OCI-LY7 (cell line): ENCODE data around the gene PCNX3. TPM values are rescaled to one million over a fixed set of nuclear protein-coding genes. Genes with fewer than 3 reads are reported as not detected.

Source experiments
- BruUV-seq: library from RNA; stranded (reverse); fragments of 400-500 nt; replicated peaks from 2 replicates; lab custom pipeline; 2021; lab: Mats Ljungman, UMichigan
- CTCF ChIA-PET: fragments of 300-600 bp; sonication (Branson Sonifier 250); formaldehyde crosslinking; loops from one replicate; lab custom pipeline; 2022; ENCODE audit warnings: antibody characterized with exemption; ENCODE audit not compliant: unreplicated experiment; lab: Charles Lee
- POLR2A ChIA-PET: fragments of 300-600 bp; sonication (Branson Sonifier 250); formaldehyde crosslinking; loops from one replicate; lab custom pipeline; 2022; ENCODE audit warnings: antibody characterized with exemption; lab: Charles Lee
- DNase-seq: peaks from one replicate; pipeline ENCODE4 v3.0.0-alpha.2; 2015; ENCODE audit warnings: low spot score
- H2AFZ ChIP-seq: fragments of 200-600 bp; sonication (generic), shearing (Covaris generic); 2 replicates; pipeline ENCODE4 v1.6.1; 2014; ENCODE audit warnings: mild to moderate bottlenecking, antibody characterized with exemption, low read length, moderate library complexity
- H3K27ac ChIP-seq: fragments of 200-600 bp; sonication (generic); 2 replicates; pipeline ENCODE4 v1.5.1; 2014; ENCODE audit warnings: mixed run types, low read depth, mild to moderate bottlenecking, moderate library complexity, low read length, inconsistent platforms; ENCODE audit not compliant: poor library complexity, severe bottlenecking
- H3K36me3 ChIP-seq: fragments of 200-600 bp; sonication (generic); 2 replicates; pipeline ENCODE4 v1.6.1; 2014; ENCODE audit warnings: mild to moderate bottlenecking, antibody characterized with exemption, low read length, moderate library complexity, mixed read lengths; ENCODE audit not compliant: insufficient read depth
- H3K4me1 ChIP-seq: fragments of 200-600 bp; sonication (generic); 2 replicates; pipeline ENCODE4 v1.5.1; 2014; ENCODE audit warnings: mild to moderate bottlenecking, low read length; ENCODE audit not compliant: insufficient read depth, poor library complexity, severe bottlenecking
- H3K4me2 ChIP-seq: fragments of 200-600 bp; sonication (generic); 2 replicates; pipeline ENCODE4 v1.6.1; 2014; ENCODE audit warnings: mild to moderate bottlenecking, low read length
- H3K4me3 ChIP-seq: fragments of 200-600 bp; sonication (generic); 2 replicates; pipeline ENCODE4 v1.5.1; 2014; ENCODE audit warnings: mild to moderate bottlenecking, low read depth, low read length; ENCODE audit not compliant: poor library complexity, severe bottlenecking
- H3K79me2 ChIP-seq: fragments of 200-600 bp; sonication (generic); 2 replicates; pipeline ENCODE4 v1.6.1; 2016; ENCODE audit warnings: low read depth, mild to moderate bottlenecking, low read length, moderate library complexity, mixed read lengths; ENCODE audit not compliant: insufficient read depth
- H3K9me2 ChIP-seq: fragments of 200-600 bp; sonication (generic); 2 replicates; pipeline ENCODE4 v1.6.1; 2016; ENCODE audit warnings: mild to moderate bottlenecking, low read length, mixed read lengths; ENCODE audit not compliant: insufficient read depth
- H3K9me3 ChIP-seq: fragments of 200-600 bp; sonication (generic); 2 replicates; pipeline ENCODE4 v1.6.1; 2014; ENCODE audit warnings: mild to moderate bottlenecking, mixed run types, low read length, mixed read lengths
- H4K20me1 ChIP-seq: fragments of 200-600 bp; sonication (generic); 2 replicates; pipeline ENCODE4 v1.6.1; 2014; ENCODE audit warnings: mild to moderate bottlenecking, antibody characterized with exemption, low read length, moderate library complexity, mixed read lengths; ENCODE audit not compliant: insufficient read depth
- CTCF ChIP-seq: fragments of 200-600 bp; sonication (generic); conservative IDR thresholded peaks from 2 replicates; pipeline ENCODE4 v1.5.1; 2014; ENCODE audit warnings: mild to moderate bottlenecking, antibody characterized with exemption, low read length, moderate library complexity, mixed read lengths
- EZH2phosphoT487 ChIP-seq: fragments of 200-600 bp; sonication (generic); IDR thresholded peaks from 2 replicates; pipeline ENCODE4 v1.6.1; 2018; ENCODE audit warnings: low read depth, borderline replicate concordance, mild to moderate bottlenecking, mixed run types, antibody characterized with exemption, low read length, moderate library complexity, mixed read lengths
- intact Hi-C: fragments of 100-400 bp; cut with micrococcal nuclease; formaldehyde crosslinking; loops from one replicate; pipeline ENCODE4 v1.10.0; 2022; ENCODE audit not compliant: unreplicated experiment
- total RNA-seq, 2 experiments: library from RNA; depleted of rRNA in 1 of 2; stranded (reverse); fragments of >200 nt in 1 of 2; shearing (Covaris generic) in 1 of 2; gene quantifications; 2 replicates each; pipeline ENCODE4 v1.2.3, GENCODE V29; 2014 to 2022

The PCNX3 gene
- total RNA-seq, 2 experiments from 2014 or later = 36.2 to 66.7 TPM

GRCh38 chr11:65641297-65642013, 25.9 kb downstream of the PCNX3 start:
- Histone ChIP-seq H3K4me1 (peaks cover 51% of the 10 kb centered on the region), H2AFZ (no peak overlapping the region), H3K27ac (peak overlapping the region; percentile 95), H3K4me2 (peak overlapping the region; percentile 97), H3K36me3 (peaks cover 60% of the 10 kb centered on the region), H3K79me2 (peaks cover 22% of the 10 kb centered on the region; the same call in 1 of the 2 replicates), H3K4me3 (peak overlapping the region; percentile 90), H3K9me3 (no peaks in the 10 kb centered on the region), H3K9me2 (no peaks in the 10 kb centered on the region), H4K20me1 (no peaks in the 10 kb centered on the region)
- intact Hi-C loops = no loop called here
- DNase-seq = no peak
- POLR2A ChIA-PET = no interaction called here
- TF ChIP-seq EZH2phosphoT487 = no peak
- TF ChIP-seq CTCF = no peak
- no TSS peak for BruUV-seq
- CTCF ChIA-PET = no interaction called here

GRCh38 chr11:65642014-65642671, 26.6 kb downstream of the PCNX3 start:
- Histone ChIP-seq H3K9me2 (no peaks in the 10 kb centered on the region), H3K9me3 (no peaks in the 10 kb centered on the region), H4K20me1 (no peaks in the 10 kb centered on the region), H2AFZ (no peak overlapping the region), H3K4me3 (peak overlapping the region; percentile 90), H3K4me2 (peak overlapping the region; percentile 97), H3K79me2 (peaks cover 22% of the 10 kb centered on the region; the same call in 1 of the 2 replicates), H3K27ac (peak overlapping the region; percentile 95), H3K36me3 (peaks cover 54% of the 10 kb centered on the region), H3K4me1 (peaks cover 45% of the 10 kb centered on the region)
- POLR2A ChIA-PET = no interaction called here
- TF ChIP-seq EZH2phosphoT487 (no peak), CTCF (no peak)
- intact Hi-C loops = no loop called here
- DNase-seq = peak; percentile 32
- BruUV-seq = no TSS peak
- CTCF ChIA-PET = interaction anchor here (1.1 kb wide), 1 partner anchor 66 kb away, joined by 3 read pairs; no protein-coding TSS in a partner anchor

- no peak for DNase-seq
- Histone ChIP-seq H3K4me3 (no peak overlapping the region), H3K79me2 (peaks cover 22% of the 10 kb centered on the region; the same call in 1 of the 2 replicates)
These were observed 28.4 kb downstream of the PCNX3 start for GRCh38 chr11:65643971-65644370.

More at GRCh38 chr11:65643971-65644370, 28.4 kb downstream of the PCNX3 start:
- CTCF ChIA-PET = no interaction called here
- no TSS peak for BruUV-seq
- H3K36me3 ChIP-seq = peaks cover 58% of the 10 kb centered on the region
- no peak overlapping the region for H2AFZ ChIP-seq
- intact Hi-C loops = no loop called here
- H3K4me2 ChIP-seq = no peak overlapping the region
- H3K9me3 ChIP-seq = no peaks in the 10 kb centered on the region
- H4K20me1 ChIP-seq = no peaks in the 10 kb centered on the region
- no peaks in the 10 kb centered on the region for H3K9me2 ChIP-seq
- peaks cover 33% of the 10 kb centered on the region for H3K4me1 ChIP-seq
- POLR2A ChIA-PET = no interaction called here
- H3K27ac ChIP-seq = no peak overlapping the region
- TF ChIP-seq CTCF = no peak
- no peak for TF ChIP-seq EZH2phosphoT487
